Ovary (tissue), 10 donors: ENCODE measurements around the gene RFESD. TPM values are rescaled to one million over a fixed set of nuclear protein-coding genes. Genes with fewer than 3 reads are reported as not detected.

Experiments used
- DNase-seq, 5 donors: peaks; one replicate each; pipeline ENCODE4 v3.0.0-alpha.2; 2019 to 2020
- H3K27ac ChIP-seq, 2 donors: fragments of 200-600 bp; one replicate each; pipeline versions ENCODE4 v1.5.1 to v1.8.0; 2019 to 2022
- H3K27me3 ChIP-seq: fragments of 200-600 bp; one replicate; pipeline ENCODE4 v1.8.0; 2022
- H3K36me3 ChIP-seq: fragments of 200-600 bp; sonication (generic); one replicate; pipeline ENCODE4 v1.5.1; 2019
- H3K4me1 ChIP-seq: one replicate; pipeline ENCODE4 v1.8.1; 2013; ENCODE audit warnings: mild to moderate bottlenecking, moderate library complexity; ENCODE audit not compliant: insufficient read depth
- H3K4me3 ChIP-seq: fragments of 200-600 bp; sonication (generic); one replicate; pipeline ENCODE4 v1.5.1; 2017
- H3K9me3 ChIP-seq, 2 donors: fragments of 200-600 bp in 1 of 2; sonication (generic) in 1 of 2; one replicate each; pipeline versions ENCODE4 v1.5.1 to v1.8.1; 2013 to 2019; ENCODE audit warnings: mild to moderate bottlenecking in 1 of 2, moderate library complexity in 1 of 2
- EP300 ChIP-seq: sonication (generic); formaldehyde crosslinking; IDR thresholded peaks from one replicate; pipeline ENCODE4 v1.6.1; 2017; ENCODE audit warnings: antibody characterized with exemption
- POLR2A ChIP-seq: fragments of 450-650 bp; IDR thresholded peaks from one replicate; pipeline ENCODE4 v1.6.1; 2017; ENCODE audit warnings: antibody characterized with exemption, mild to moderate bottlenecking, moderate library complexity
- WGBS, 3 donors: extraction: QIAGEN DNeasy Blood & Tissue Kit in 1 of 3; methylation state at CpG; one replicate each; pipeline versions ENCODE4 v1.1.5 to v1.1.7; 2013 to 2017; 5-methylcytosine and 5-hydroxymethylcytosine counted together
- intact Hi-C, 4 donors: fragments of 100-400 bp; cut with DNase I; formaldehyde crosslinking; loops; one replicate each; pipeline versions ENCODE4 v1.11.0 to v1.15.1; 2022 to 2023
- long read RNA-seq, 3 donors: library from polyadenylated mRNA in 2 of 3; unstranded in 2 of 3; transcript quantifications; one replicate each; pipeline ENCODE4 v2.0.0 and lab custom pipeline, GENCODE V29; 2021 to 2026
- polyA plus RNA-seq, 2 donors: library from polyadenylated mRNA; stranded (reverse); fragments of 200-250 nt in 1 of 2; fragments of 350-450 nt in 1 of 2; fragmentation: Illumina TruSeq in 1 of 2; extraction: RNeasy Lipid Tissue Mini Kit (QIAGEN cat#74804) in 1 of 2; gene quantifications; one replicate each; pipeline ENCODE4 v1.2.3, GENCODE V29; 2013 to 2014
- total RNA-seq, 7 donors: library from RNA; depleted of rRNA in 2 of 7; stranded (reverse); fragments of >200 nt in 2 of 7; fragmentation: NEBNext Ultra II Directional in 3 of 7; extraction: Animal tissue kit (Norgen Biotek cat#: 25700) in 3 of 7; gene quantifications; one replicate each; pipeline versions ENCODE4 v1.1.0 to v1.2.4, GENCODE V29; 2016 to 2023
- TF ChIP-seq, protein P1 (sequence below), 3 donors: fragments of 450-650 bp in 2 of 3; fragments of 200-600 bp in 1 of 3; IDR thresholded peaks; one replicate each; pipeline versions ENCODE4 v1.5.1 to v1.8.0; 2016 to 2022; ENCODE audit warnings: antibody characterized with exemption in 3 of 3, mild to moderate bottlenecking in 1 of 3
- donor health status: DM: no; HTN: no; CAD: no; lungs with moderate emphysema.
- donor health status: DM: no; HTN: no; CAD: no.
- donor health status: Bipolar disorder and iron deficiency.
- donor health status: DM: yes; HTN: yes; CAD: no.
- donor health status: DM: no; HTN: no; CAD: no.
- donor health status: DM: yes; HTN: yes; CAD: no.

The RFESD gene
- 1 to 10 TPM; 1.1 to 5.0 (median 3.2) TPM for total RNA-seq
- 1 to 10 TPM; 2.4 to 3.4 TPM for polyA plus RNA-seq
- long read RNA-seq, donor 1, partial matches to known transcripts: 0 of 2 reads
- long read RNA-seq, donor 1, other reads (novel, unspliced or antisense): 0 of 2 reads
- long read RNA-seq, donor 2, transcript RFESD-207 (5 exons, 615 nt): major isoform, 7 of 10 reads
- long read RNA-seq, donor 2, partial matches to known transcripts: 0 of 10 reads
- long read RNA-seq, donor 2, other reads (novel, unspliced or antisense): 0 of 10 reads
- long read RNA-seq, donor 3, partial matches to known transcripts: 1 of 1 reads
- long read RNA-seq, donor 3, other reads (novel, unspliced or antisense): 0 of 1 reads

DNA sequence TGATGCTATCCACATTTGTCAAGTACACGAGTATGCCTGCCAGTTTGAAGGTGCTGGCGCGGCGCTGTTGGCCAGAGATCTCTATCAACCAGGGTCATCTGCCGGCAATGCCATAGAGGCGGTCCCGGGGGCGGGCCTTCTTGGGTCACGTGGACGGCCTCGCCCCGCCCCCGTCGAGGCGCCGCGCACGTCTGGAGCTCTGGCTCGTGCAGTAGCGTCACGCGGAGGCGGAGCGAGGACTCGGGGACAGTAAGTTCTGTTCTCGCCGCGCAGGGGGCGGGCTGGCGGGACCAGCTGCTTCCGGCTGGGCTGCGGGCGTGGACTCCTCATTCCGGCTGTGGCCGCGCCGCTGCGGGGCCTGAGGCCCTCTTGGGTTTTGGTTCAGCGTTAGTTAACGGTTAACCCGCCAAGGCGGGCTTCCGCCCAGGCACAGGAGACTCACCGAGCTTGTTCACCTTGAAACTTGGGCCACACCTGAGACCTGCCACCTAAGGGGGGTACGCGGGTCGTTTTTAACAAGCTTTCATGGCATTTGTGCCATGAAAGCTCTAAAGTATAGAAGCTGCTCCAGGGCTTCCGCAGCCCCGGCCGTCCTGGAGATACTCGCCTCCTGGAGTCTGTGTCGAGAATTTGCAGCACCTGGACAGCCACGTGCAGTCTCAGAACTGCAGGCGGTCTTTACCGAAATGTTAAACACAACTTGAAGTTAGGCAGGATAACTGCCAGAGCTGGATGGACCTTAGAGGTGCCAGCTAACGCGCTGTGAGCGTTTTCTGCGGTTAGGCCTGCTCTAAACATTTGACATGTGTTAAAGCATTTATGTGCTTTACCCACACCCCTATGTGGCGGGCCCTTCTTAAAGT, at the start of gene RFESD:
TSS of gene RFESD (plus strand) at position 209 of the 863 bp plus-strand sequence. CDS start 5,495 bp downstream, outside the sequence.
- peak; percentile 97 to 100 (median 99) for DNase-seq
- WGBS, 3 donors: 1% methylated on average over 51 to 60 of the region's 60 CpGs
- Histone ChIP-seq H3K36me3 (no peaks in the 10 kb centered on the region), H3K9me3 (no peaks in the 10 kb centered on the region), H3K27ac (peak within 1 kb of the TSS; percentile 86 to 92), H3K4me1 (no peaks in the 10 kb centered on the region), H3K27me3 (no peaks in the 10 kb centered on the region), H3K4me3 (peak within 1 kb of the TSS; percentile 60)
- intact Hi-C loops: loop anchor here in 3 of 4 donors (5.0 to 10.0 kb wide), 6 partner anchors 86 to 1518 kb away; partner anchors contain the start of gene RHOBTB3 (in 2 of the 3)
- TF ChIP-seq POLR2A (peak; percentile 93), EP300 (peak; percentile 98)
- TF ChIP-seq, protein P1, sequence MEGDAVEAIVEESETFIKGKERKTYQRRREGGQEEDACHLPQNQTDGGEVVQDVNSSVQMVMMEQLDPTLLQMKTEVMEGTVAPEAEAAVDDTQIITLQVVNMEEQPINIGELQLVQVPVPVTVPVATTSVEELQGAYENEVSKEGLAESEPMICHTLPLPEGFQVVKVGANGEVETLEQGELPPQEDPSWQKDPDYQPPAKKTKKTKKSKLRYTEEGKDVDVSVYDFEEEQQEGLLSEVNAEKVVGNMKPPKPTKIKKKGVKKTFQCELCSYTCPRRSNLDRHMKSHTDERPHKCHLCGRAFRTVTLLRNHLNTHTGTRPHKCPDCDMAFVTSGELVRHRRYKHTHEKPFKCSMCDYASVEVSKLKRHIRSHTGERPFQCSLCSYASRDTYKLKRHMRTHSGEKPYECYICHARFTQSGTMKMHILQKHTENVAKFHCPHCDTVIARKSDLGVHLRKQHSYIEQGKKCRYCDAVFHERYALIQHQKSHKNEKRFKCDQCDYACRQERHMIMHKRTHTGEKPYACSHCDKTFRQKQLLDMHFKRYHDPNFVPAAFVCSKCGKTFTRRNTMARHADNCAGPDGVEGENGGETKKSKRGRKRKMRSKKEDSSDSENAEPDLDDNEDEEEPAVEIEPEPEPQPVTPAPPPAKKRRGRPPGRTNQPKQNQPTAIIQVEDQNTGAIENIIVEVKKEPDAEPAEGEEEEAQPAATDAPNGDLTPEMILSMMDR (IDR thresholded peaks at IDR 0.05): peak in 2 of 3 donors; percentile 28 to 37

DNA sequence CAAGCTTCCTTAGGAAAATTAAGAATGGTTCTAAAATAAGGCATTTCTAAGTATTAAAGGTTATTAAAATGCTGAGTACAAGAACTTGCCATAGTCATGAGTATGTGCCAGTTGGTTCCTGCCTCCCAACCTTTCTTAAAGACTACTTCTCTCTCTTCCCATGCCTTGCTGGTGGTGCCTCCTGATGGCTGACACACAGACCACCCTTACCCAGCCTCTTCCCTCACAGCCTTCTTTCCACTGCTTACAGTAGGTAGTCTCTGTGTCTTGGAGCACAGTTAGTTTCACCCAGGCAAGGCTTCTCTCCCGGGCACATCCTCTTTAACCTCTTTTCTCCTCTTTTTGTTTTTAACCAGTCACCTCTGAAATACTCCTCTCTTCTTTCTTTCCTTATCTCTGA, 47.3 kb upstream of the RFESD start:
- TF ChIP-seq POLR2A (no peak), EP300 (no peak)
- TF ChIP-seq, protein P1 (IDR thresholded peaks at IDR 0.05): no peak
- no peaks in the 10 kb centered on the region for H3K9me3 ChIP-seq
- no peaks in the 10 kb centered on the region for H3K36me3 ChIP-seq
- WGBS, 3 donors: 76 to 86% (median 77%) methylated on average over 1 of the region's 1 CpG
- no peak overlapping the region for H3K27ac ChIP-seq
- H3K4me1 ChIP-seq: no peaks in the 10 kb centered on the region
- H3K27me3 ChIP-seq: no peaks in the 10 kb centered on the region
- intact Hi-C loops: no loop called here
- no peak for DNase-seq
- H3K4me3 ChIP-seq: no peak overlapping the region

- Histone ChIP-seq H3K4me3 (no peak overlapping the region), H3K4me1 (no peaks in the 10 kb centered on the region), H3K27me3 (no peaks in the 10 kb centered on the region), H3K36me3 (no peaks in the 10 kb centered on the region), H3K9me3 (no peaks in the 10 kb centered on the region), H3K27ac (no peak overlapping the region)
- DNase-seq: no peak
- intact Hi-C loops: no loop called here
- 39 to 65% (median 51%) methylated on average over 1 of the region's 1 CpG for WGBS, 3 donors
- TF ChIP-seq, protein P1 (IDR thresholded peaks at IDR 0.05): no peak
- no peak for TF ChIP-seq EP300
- TF ChIP-seq POLR2A: no peak
These were observed 46.0 kb upstream of the RFESD start for GRCh38 chr5:95600557-95600956.

DNA sequence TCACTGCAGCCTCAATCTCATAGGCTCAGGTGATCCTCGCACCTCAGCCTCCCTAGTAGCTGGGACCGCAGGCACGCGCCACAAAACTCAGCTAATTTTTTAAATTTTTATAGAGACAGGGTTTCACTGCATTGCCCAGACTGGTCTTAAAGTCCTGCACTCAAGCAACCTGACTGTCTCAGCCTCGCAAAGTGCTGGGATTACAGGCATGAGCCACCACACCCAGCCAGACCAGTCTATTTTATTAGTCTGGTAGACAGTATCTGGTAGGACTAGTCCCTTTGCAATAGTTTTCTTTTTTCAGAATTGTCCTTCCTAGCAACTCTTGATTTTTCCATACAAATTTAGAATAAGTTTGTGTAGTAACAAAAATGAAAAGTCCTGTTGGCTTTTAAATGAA, 40.8 kb upstream of the RFESD start:
- no peak overlapping the region for H3K4me3 ChIP-seq
- no peaks in the 10 kb centered on the region for H3K9me3 ChIP-seq
- TF ChIP-seq, protein P1 (IDR thresholded peaks at IDR 0.05): no peak
- TF ChIP-seq EP300 (no peak), POLR2A (no peak)
- H3K36me3 ChIP-seq: no peaks in the 10 kb centered on the region
- H3K4me1 ChIP-seq: no peaks in the 10 kb centered on the region
- WGBS, 3 donors: 97 to 98% (median 98%) methylated on average over 5 of the region's 5 CpGs
- H3K27ac ChIP-seq: no peak overlapping the region
- intact Hi-C loops: no loop called here
- no peak for DNase-seq
- no peaks in the 10 kb centered on the region for H3K27me3 ChIP-seq
